Activated naive CD4-positive, alpha-beta T cell treated with Interleukin-2 at 50 U/mL for 16 hours (primary cell): ENCODE measurements around the gene HYDIN.

Experiments
- DNase-seq: peaks from one replicate; pipeline ENCODE4 v3.0.0-alpha.2; 2020

The HYDIN gene

GRCh38 chr16:71230122-71230845 lies at the start of gene HYDIN:
Gene HYDIN, minus strand, starts transcription at chr16:71230722. Its CDS starts 43,827 bp downstream, at chr16:71186895.
- no peak for DNase-seq

GRCh38 chr16:71276589-71277334 lies 46.2 kb upstream of the HYDIN start:
- no peak for DNase-seq

DNA sequence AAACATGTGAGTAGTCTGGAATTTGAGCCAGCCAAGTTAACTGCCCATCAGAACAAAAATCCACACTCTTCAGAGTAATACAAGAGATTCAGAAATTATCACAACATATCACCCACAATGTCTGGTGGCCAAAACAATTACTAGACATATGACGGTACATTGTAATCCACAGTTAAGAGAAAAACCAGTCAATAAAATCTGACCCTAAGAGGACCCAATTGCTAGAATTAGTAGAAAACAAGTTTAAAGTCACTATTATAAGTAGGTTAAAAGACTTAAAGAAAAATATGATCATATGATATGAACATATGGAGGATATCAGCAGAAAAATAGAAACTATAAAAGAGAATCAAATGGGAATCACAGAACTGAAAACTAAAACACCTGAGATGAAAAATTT lies 42.9 kb upstream of the HYDIN start:
- no peak for DNase-seq

- no peak for DNase-seq
Measured at GRCh38 chr16:71264299-71264698, 33.8 kb upstream of the HYDIN start.

DNA sequence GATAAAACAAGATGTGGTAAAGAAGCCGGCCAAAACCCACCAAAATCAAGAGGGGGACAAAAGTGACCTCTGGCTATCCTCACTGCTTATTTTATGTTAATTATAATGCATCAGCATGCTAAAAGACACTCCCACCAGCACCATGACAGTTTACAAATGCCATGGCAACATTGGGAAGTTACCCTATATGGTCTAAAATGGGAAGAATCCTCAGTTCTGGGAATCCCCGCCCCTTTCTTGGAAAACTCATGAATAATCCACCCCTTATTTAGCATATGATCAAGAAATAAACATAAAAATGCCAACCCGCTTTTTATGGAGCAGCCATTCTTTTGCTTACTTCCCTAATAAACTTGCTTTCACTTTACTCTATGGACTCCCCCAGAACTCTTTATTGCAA lies 33.1 kb upstream of the HYDIN start:
- no peak for DNase-seq

GRCh38 chr16:71262391-71262790 lies 31.9 kb upstream of the HYDIN start:
- DNase-seq, result no peak

GRCh38 chr16:71260995-71261394 lies 30.5 kb upstream of the HYDIN start:
- no peak for DNase-seq

- no peak for DNase-seq
Measured at GRCh38 chr16:71259086-71259485, 28.6 kb upstream of the HYDIN start.

GRCh38 chr16:71258372-71258771 lies 27.9 kb upstream of the HYDIN start:
- DNase-seq, result no peak

DNA sequence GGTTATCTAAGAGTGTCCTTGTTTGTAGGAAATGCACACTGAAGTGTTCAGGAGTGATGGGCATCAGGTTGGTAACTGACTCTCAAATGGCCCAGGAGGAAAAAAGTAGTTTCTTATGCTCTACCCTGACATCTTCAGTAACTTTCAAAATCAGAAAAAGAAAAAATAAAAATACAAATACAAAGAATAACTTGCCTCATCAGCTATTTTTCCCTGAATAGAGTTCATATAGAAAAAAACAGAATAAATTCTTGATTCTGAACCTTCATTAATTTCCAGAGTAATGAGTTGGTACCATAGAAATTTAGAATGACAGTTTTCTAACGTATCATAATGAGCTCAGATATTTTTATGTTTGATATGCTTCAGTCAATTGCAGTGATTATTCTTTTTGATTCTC lies 27.2 kb upstream of the HYDIN start:
- no peak for DNase-seq

GRCh38 chr16:71255721-71256120 lies 25.2 kb upstream of the HYDIN start:
- DNase-seq, result no peak

DNA sequence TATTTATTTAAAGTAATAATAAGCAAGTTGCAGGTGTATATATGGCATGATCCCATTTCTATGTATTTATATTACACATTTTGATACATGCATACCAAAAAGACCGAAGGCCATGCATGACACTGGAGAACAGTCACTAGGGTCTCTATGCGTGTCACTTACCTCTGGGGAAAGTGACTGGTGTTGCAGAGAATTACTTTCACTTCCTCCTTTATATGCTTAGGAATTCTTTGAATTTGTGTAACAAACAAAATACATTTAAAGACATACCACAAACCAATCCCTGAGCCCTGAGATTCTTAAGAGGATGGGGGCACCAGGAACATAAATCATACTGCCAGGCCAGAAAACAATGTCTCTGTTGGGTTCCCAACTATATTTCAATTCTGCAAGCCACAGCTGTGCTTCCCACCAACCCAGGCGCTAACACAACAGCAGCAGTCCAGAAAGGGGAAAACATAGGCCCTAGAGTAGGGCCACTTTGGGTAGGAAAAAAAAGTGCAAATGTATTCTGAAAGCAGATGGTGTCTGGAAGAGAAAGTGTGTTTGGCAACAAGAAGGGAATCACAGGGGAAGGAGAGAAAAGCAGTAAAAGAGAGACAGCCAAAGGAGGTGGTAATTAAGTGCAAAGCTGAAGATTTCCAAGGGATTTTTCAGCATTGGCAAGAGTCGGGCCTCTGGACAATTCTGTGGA lies 24.5 kb upstream of the HYDIN start:
- DNase-seq, result no peak

DNA sequence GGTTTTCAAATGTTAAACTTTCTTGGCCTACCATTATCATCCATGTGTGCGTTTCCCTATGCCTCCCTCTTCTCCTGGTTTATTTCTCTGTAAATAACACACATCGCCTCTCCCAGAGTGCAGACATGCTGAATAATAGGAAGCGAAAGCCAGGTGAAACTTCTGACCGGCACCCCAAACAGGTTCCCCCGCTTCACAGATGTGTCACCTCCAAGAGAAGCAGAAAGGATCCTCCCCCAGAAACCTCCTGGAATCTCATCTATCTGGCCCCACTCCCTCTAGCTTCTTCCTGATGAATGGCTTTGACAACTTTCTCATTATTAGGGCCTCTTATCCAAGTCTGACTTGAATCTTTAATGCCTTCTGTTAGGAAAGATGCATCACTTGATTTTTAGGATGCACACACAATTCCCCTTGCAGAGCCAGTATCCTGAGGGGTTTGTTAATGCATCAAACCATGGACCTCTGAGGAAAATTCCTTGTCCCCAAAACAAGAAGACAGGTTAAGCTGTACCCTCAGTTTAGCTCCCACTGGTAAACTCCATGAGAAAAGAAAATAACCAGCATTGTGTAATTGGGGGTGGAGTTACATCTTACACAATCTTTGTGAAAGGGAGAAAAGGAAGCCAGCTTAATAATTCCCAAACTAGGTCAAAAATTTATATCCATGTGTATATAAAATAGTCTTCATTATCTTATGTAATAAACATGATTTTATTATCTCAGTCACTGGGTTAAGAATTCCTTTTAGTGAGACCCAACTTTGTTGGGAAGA lies 20.1 kb upstream of the HYDIN start:
- no peak for DNase-seq

- no peak for DNase-seq
Measured at GRCh38 chr16:71249399-71249798, 18.9 kb upstream of the HYDIN start.

- DNase-seq, result no peak
Measured at GRCh38 chr16:71247478-71247877, 17.0 kb upstream of the HYDIN start.

- no peak for DNase-seq
Measured at GRCh38 chr16:71246309-71246708, 15.8 kb upstream of the HYDIN start.

DNA sequence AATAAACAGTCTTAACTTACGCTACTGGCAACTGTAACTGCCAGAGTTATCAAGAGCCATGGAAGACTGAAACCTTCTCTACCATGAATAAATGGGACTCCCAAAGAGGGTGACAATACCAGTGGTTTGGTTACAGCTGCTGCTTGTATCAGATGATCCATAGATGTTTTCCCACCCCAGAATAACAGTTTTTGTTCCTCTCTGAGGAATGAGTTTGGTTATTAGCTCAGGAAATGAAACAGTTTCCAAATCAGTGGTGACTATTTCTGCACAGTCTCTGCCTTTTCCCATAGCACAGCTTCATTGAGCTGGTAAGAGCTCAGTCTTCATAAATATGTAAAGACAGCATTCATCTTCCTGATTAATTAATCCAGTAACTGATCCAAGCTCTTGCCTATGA lies 14.0 kb upstream of the HYDIN start:
- no peak for DNase-seq

DNA sequence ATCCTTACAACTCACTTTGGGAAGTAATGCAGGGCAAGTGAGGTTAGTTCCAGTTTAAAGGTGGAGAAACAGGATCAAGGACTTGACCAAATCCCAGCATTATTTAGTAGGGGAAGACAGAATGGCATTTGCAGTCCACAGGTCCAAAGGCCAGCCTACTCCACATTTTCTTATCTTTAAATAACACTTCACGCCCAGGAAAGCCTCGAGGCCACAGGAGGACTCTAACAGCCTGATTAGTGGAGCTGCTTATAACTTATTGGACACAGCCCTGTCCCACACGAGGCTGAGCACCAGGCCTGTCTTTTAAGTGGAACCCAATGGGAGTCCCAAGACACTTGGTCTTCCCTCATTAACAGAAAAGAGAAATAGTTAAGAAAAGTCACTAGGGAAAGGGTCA lies 12.1 kb upstream of the HYDIN start:
- no peak for DNase-seq

DNA sequence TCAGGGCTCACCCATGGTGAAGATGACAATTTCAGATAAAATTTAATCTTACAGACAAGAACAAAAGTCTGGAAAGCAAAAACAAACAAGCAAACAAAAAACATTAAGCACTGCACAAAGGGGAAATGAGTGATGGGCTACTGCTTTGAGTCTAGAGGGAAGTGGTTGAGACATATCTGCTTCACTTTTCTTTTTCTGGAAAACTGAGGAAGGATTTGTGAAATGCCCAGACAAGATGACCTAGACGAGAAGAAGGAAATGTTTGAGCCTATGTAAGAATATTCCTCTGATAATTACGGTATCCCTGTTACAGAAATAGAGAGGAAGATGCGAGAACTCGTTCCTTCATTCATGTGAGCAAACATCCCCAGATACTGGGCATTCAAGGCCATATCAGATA lies 11.5 kb upstream of the HYDIN start:
- no peak for DNase-seq

DNA sequence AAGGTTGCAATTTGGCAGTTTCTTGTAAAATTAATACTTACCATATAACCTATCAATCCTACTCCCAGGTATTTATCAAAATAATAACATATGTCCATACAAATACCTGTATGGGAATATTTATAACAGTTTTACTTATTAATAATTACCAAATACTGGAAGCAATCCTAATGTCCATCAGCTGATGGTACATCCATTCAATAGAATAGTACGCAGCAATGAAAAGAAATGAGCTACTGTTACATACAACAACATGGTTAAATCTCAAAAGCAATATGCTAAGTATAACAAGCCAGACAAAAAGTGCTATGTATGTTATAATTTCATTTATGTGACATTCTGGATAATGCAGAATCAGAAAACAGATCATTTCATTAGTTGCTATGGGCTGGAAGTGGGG lies 1.2 kb downstream of the HYDIN start:
- no peak for DNase-seq

- DNase-seq, result no peak
Measured at GRCh38 chr16:71226229-71227141, 4.0 kb downstream of the HYDIN start.

DNA sequence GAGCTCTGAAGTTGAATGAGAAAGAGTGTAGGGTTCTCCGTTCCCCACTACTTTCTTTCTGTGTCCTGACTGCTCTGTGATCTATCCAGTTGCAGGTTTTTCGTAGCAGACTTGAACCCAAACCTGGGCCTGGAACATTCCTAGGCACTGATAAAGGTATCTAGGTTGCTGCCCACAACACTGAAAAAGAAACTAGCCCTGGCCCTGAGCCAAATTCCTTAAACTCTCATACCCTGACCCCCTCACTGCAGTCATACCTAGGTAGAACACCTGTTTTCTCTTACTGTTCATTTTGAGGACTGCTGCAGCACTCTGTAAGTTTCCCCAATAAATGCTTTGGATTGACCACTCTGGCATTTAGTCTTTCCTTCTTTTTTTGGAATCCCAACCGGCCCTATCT lies 5.4 kb downstream of the HYDIN start:
- no peak for DNase-seq
